ENCODE data around the gene MYL11. TPM values are rescaled to one million over a fixed set of nuclear protein-coding genes. Genes with fewer than 3 reads are reported as not detected.

Gene MYL11, protein sequence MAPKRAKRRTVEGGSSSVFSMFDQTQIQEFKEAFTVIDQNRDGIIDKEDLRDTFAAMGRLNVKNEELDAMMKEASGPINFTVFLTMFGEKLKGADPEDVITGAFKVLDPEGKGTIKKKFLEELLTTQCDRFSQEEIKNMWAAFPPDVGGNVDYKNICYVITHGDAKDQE
- total RNA-seq = not detected in 2 replicates

DNA sequence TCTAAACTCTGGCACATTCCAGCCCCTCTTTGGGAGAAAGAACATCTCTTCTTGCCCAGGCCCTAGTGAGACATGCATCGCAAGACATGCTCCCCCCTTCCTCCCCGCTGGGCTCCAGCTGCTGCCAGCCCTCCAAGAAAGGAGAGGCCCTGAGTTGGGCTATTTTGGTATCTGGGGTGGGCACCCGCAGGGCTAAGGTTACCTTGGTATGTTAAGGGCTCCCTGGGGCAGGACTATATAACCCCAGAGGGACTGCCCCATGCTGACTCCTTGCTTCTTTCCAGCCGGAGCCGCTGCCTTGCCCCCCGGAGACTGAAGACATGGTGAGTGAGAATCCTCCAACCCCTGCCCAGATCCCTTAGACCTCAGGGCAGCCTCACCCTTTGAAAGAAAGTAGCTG is at the start of gene MYL11:
Gene MYL11 (plus strand): TSS at position 265 of the 400 bp plus-strand sequence. CDS start 56 bp downstream, at position 321.

DNA sequence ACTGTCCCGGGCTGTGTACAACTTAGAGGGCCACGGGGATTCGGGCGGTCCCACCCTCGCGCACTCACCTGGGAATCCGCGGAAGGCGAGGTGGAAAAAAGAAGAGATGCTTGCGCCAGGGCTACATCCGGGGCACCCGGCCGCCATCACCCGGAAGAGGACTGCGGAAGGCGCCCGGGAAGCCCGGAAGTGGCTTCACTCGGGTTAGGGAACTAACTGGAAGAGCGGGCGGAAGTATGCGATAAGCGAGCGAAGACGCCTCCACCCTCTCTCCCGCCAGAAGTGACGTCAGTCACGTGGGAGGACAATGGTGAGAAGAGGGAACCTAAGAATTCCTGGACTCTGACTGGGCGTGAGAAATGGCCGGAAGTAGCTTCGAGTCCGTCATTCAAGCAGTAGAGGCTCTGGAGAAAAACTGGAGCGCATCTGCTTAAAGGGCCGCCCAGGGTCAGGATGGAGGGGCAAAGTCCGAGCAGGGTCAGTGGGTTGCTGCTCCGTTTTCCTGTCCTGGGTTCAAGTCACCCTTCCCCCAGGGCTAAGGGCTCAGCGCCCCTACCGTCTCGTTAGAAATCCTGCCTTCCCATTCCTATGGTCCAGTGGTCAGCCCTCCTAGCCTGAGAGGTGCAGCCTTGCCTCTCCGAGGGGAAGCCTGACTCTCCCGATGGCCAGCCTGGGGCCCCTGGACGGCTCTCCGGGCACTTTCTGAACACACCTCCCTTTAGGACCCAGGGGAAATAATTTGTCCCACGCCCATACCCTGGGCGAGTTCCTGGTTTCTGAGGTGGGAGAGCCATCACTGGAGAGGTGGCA is 19.3 kb upstream of the MYL11 start, which contains the start of gene CD2BP2:
Gene CD2BP2 (minus strand): TSS at position 165 of the 810 bp plus-strand sequence. CDS start 627 bp downstream, outside the sequence.

GRCh38 chr16:30370456-30371247 is 4.0 kb upstream of the MYL11 start, which contains the start of gene TBC1D10B:
Gene TBC1D10B, minus strand, starts transcription at chr16:30370494. Its CDS starts 311 bp downstream, at chr16:30370183.

DNA sequence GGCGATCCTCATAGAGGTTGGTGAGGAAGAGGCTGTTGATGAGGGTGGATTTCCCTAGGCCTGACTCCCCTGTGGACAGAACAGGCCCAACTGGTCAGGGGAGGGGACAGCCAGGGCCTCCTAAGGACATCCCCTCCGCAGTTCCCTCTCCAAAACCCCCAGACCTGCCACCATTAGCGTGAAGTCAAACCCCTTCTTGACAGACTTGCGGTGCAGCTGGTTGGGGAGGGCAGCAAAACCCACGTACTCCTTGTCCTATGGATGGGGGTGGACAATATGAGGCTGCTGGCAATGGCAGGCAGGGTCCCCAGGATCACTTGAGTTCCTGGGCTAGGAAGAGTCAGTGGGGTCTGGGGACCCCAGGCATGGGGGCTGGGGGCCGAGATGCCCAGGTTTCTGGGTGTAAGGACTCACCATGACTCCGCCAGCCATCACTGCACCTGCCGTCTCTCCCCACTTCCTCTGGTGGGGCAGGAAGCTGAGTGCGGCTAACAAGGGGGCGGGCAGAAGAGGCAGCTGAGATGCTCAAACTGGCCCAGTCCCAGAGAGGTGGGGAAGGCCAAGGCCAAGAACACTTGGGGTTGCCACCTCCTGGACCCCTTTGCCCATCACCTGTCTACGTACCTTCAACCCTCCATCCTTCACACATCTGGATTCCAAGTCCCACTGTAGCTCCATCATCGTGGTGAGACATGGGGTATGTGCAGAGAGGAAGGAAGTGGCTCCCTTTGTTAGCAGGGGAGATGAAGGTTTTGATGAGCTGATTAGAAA is 7.7 kb downstream of the MYL11 start, which contains the start of gene SEPTIN1:
Gene SEPTIN1 (minus strand): TSS at position 451 of the 771 bp plus-strand sequence. CDS start 19 bp downstream, at position 432.

DNA sequence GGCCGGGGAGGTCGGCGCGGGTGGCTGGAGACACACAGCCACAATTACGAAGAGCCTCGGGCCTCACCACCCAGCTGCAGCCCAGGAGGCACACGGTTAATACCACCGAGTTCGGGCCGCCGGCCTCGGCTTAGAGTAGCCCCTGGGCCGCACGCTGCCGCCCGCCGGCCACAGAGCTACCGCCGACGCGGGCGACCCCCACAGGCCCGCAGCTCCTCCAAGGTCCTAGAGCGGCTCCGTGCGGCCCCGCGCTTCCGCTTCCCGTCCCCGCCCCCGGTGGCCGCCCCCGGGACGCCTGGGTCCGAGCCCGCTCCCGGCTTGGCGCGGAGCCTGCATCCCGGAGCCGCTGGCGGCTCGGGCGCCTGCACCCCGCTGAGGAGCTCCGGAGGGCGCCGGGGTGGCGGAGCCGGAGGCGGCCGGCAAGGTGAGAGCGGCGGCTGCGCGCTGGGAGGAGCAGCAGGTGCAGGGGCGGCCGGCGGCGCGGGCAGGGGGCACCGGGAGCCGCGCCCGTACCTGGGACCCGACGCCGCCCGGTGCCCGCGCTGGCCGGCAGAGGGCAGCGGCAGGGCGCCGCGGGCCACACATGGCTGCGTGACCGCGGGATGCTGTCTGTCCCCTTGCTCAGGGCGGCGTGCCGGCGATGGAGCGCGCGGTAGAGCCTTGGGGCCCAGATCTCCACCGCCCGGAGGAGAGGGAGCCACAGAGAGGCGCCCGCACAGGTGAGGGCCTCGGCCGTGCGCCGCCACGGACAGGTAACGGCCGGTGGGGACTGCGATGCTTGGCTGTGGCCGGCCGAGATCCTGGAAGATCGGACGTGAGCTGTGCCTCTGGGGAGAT is 20.8 kb downstream of the MYL11 start, which contains the start of gene ZNF48:
Gene ZNF48 (plus strand): TSS at position 266 of the 837 bp plus-strand sequence. CDS start 375 bp downstream, at position 641.

DNA sequence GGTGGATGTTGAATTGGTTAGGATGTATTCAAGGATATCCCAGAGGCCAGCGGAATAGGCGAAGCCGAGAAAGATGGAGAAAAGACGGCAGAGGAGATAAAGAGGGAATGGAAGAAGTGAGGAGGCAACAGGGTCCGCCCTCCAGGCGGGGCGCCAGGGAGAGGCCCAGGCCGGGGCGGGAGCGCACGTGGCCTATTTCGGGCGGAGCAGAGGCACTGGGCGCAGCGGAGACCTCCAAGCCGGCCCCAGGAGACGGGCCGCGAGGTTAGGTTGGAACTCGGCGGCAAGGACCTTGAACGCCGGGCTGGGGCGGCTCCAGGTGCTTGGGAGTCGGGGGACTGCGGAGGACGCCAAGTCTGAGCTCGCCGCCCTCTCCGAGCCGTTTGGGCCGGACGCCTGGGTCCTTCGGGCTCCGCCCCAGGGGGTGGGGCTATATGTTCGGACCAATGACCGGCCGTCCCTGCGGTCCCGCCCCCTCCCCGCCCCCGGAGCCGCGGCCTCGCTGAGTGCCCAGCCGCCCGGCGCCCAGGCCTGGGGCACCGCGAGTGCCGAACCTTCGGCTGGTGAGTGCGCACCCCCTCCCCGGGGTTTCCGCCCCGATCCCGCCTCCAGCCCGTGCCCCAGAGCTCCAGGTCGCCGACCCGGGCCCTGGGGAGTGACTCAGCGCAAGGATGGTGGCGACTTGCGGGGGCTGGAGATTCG is 32.7 kb downstream of the MYL11 start, which contains the start of gene ZNF771:
Gene ZNF771 (plus strand): TSS at position 505 of the 702 bp plus-strand sequence. CDS start 448 bp downstream, outside the sequence.

Other genes with a start within 250 kb of the MYL11 start
- 0.20 and 0.33 TPM in 2 replicates for gene CORO1A, start 191.2 kb upstream of the MYL11 start, total RNA-seq
- gene BOLA2B, start 181.1 kb upstream of the MYL11 start, total RNA-seq = 8.5 and 19.2 TPM in 2 replicates
- gene SLX1A, start 180.9 kb upstream of the MYL11 start, total RNA-seq = 15.0 and 25.2 TPM in 2 replicates
- 2.2 and 4.0 TPM in 2 replicates for gene SULT1A3, start 175.5 kb upstream of the MYL11 start, total RNA-seq
- gene NPIPB13, start 126.3 kb upstream of the MYL11 start, total RNA-seq = 0.59 and 0.73 TPM in 2 replicates
- 24.5 and 25.1 TPM in 2 replicates for gene CD2BP2, start 19.5 kb upstream of the MYL11 start, total RNA-seq
- 36.3 and 42.3 TPM in 2 replicates for gene TBC1D10B, start 4.3 kb upstream of the MYL11 start, total RNA-seq
- gene SEPTIN1, start 7.8 kb downstream of the MYL11 start, total RNA-seq = 0.13 and 0.17 TPM in 2 replicates
- gene ZNF48, start 20.6 kb downstream of the MYL11 start, total RNA-seq = 4.9 and 9.4 TPM in 2 replicates
- gene ZNF771, start 32.8 kb downstream of the MYL11 start, total RNA-seq = 9.8 and 12.4 TPM in 2 replicates
- gene DCTPP1, start 55.2 kb downstream of the MYL11 start, total RNA-seq = 7.7 and 8.5 TPM in 2 replicates
- gene SEPHS2, start 71.1 kb downstream of the MYL11 start, total RNA-seq = 8.6 and 10.8 TPM in 2 replicates
- 0.17 TPM in 1 of 2 replicates, not detected in the other for gene ITGAL, start 97.9 kb downstream of the MYL11 start, total RNA-seq
- 14.1 and 21.0 TPM in 2 replicates for gene ZNF768, start 151.8 kb downstream of the MYL11 start, total RNA-seq
- gene ZNF747, start 160.1 kb downstream of the MYL11 start, total RNA-seq = 10.2 and 11.6 TPM in 2 replicates
- gene ZNF764, start 183.6 kb downstream of the MYL11 start, total RNA-seq = 4.8 and 5.1 TPM in 2 replicates
- 4.4 and 7.8 TPM in 2 replicates for gene ZNF688, start 196.9 kb downstream of the MYL11 start, total RNA-seq
- gene ZNF785, start 210.9 kb downstream of the MYL11 start, total RNA-seq = 10.2 and 10.6 TPM in 2 replicates
- 3.8 and 3.9 TPM in 2 replicates for gene ZNF689, start 235.6 kb downstream of the MYL11 start, total RNA-seq